Ishikawa (cell line): ENCODE measurements around the gene SSR4.
A peak's percentile ranks its signal among the peaks of the same experiment; 100 is the strongest.

Source experiments
- CREB1 ChIP-seq: IDR thresholded peaks from 2 replicates; pipeline ENCODE4 v1.6.1; 2012; ENCODE audit warnings: low read depth
- EP300 ChIP-seq: IDR thresholded peaks from 2 replicates; pipeline ENCODE4 v1.6.1; 2012; ENCODE audit warnings: borderline replicate concordance
- MAX ChIP-seq: IDR thresholded peaks from 2 replicates; pipeline ENCODE4 v1.6.1; 2012
- RAD21 ChIP-seq: IDR thresholded peaks from 2 replicates; pipeline ENCODE4 v1.6.1; 2012; ENCODE audit warnings: low read depth
- REST ChIP-seq: IDR thresholded peaks from 2 replicates; pipeline ENCODE4 v1.6.1; 2012; ENCODE audit warnings: low read depth, mild to moderate bottlenecking
- TEAD4 ChIP-seq: IDR thresholded peaks from 2 replicates; pipeline ENCODE4 v1.6.1; 2012

- TF ChIP-seq TEAD4 (no peak), CREB1 (no peak), REST (no peak), MAX (no peak), EP300 (no peak), RAD21 (peak; percentile 89)
These were observed 30.3 kb upstream of the SSR4 start, which contains the start of gene PLXNB3 for GRCh38 chrX:153763989-153764755.
